ENCODE measurements around the gene RTL1. TPM values are rescaled to one million over a fixed set of nuclear protein-coding genes. Genes with fewer than 3 reads are reported as not detected.

The RTL1 gene
- total and polyA plus RNA-seq, 2 donors (not counting 3 experiments of a cell fraction or from before 2014, with no cell fraction given): not detected

- Histone ChIP-seq H2AFZ (ENCODE audit: low read depth, low read length) (no peak overlapping the region), H3K9me1 (replicated peaks; ENCODE audit: control insufficient read depth, extremely low read depth, insufficient read depth, low read length) (no peaks in the 10 kb centered on the region), H3K27ac (ENCODE audit: insufficient read depth, low read depth, low read length) (no peak overlapping the region), H3K4me1 (ENCODE audit: control insufficient read depth, extremely low read depth, insufficient read depth, low read length) (no peaks in the 10 kb centered on the region), H3K4me2 (ENCODE audit: insufficient read depth, low read length) (no peak overlapping the region), H3K9ac (replicated peaks; ENCODE audit: extremely low read depth, insufficient read depth, low read length) (no peak overlapping the region), H3K9me3 (replicated peaks; ENCODE audit: control insufficient read depth, insufficient read depth, low read length) (no peaks in the 10 kb centered on the region), H3K4me3 (replicated peaks in 1 of 3; ENCODE audit: insufficient read depth in 1 of 3, low read depth in 1 of 3, low read length in 3 of 3) (no peak overlapping the region), H3K27me3 (ENCODE audit: control insufficient read depth in 2 of 2, insufficient read depth in 2 of 2, low read length in 2 of 2) (no peaks in the 10 kb centered on the region), H3K36me3 (ENCODE audit: control insufficient read depth in 2 of 2, extremely low read depth in 1 of 2, insufficient read depth in 2 of 2, low read length in 2 of 2) (peaks cover 3 to 24% of the 10 kb centered on the region in 2 experiments), H4K20me1 (replicated peaks; ENCODE audit: control insufficient read depth, extremely low read depth, insufficient read depth, low read length) (no peaks in the 10 kb centered on the region), H3K79me2 (ENCODE audit: control insufficient read depth, insufficient read depth, low read length) (peaks cover 28% of the 10 kb centered on the region)
- dilution Hi-C loops (cut with MboI; ENCODE audit: extremely low pct_ligation_motif_present, low sequenced_read_pairs): no loop called here
- TF ChIP-seq POLR2AphosphoS5 (IDR thresholded peaks at IDR 0.05; ENCODE audit: insufficient read depth, low read depth, low read length): no peak
- no peak for TF ChIP-seq GATA2 (IDR thresholded peaks at IDR 0.05; ENCODE audit: insufficient read depth, insufficient read length, low read depth, low read length)
- TF ChIP-seq JUN (IDR thresholded peaks at IDR 0.05; ENCODE audit: borderline replicate concordance, insufficient read depth, insufficient read length, low read depth): no peak
- TF ChIP-seq POLR2A (IDR thresholded peaks at IDR 0.05; ENCODE audit: low read depth, low read length): no peak
- no peak for TF ChIP-seq MYC (IDR thresholded peaks at IDR 0.05; ENCODE audit: low read depth, low read length)
- no peak for TF ChIP-seq FOS (IDR thresholded peaks at IDR 0.05; ENCODE audit: borderline replicate concordance, insufficient read depth, low read length)
- no peak for TF ChIP-seq MAX (IDR thresholded peaks at IDR 0.05; ENCODE audit: insufficient read depth, insufficient read length)
- TF ChIP-seq CTCF (IDR thresholded peaks at IDR 0.05; ENCODE audit: extremely low read depth in 1 of 2, insufficient read depth in 1 of 2, low read depth in 1 of 2, low read length in 2 of 2): no peak
- no peak for TF ChIP-seq EZH2 (IDR thresholded peaks at IDR 0.05; ENCODE audit: borderline replicate concordance, low read depth, low read length, severe bottlenecking)
- DNase-seq (ENCODE audit: low read depth, low spot score) (no peak), FAIRE-seq (no peak)
- no TSS peak for BruUV-seq (replicated peaks)
- intact Hi-C loops (cut with micrococcal nuclease): no loop called here
- CTCF ChIA-PET: interaction anchor here (1.1 kb wide), 1 partner anchor 121 kb away, joined by 4 read pairs; no protein-coding TSS in a partner anchor
- POLR2A ChIA-PET: no interaction called here
Measured at GRCh38 chr14:100830681-100831080, 72.8 kb downstream of the RTL1 start.

MicroRNAs within 50 kb of the gene (microRNA counts, 767-probe panel; counts per million panel counts)
- microRNA hsa-miR-127-3p (7,391 counts per million, percentile 97 among the panel's probes with 10 or more counts), microRNA hsa-miR-127-5p (723 counts per million, percentile 96 among the panel's probes with 10 or more counts), microRNA hsa-miR-136-5p (723 counts per million, percentile 96 among the panel's probes with 10 or more counts), microRNA hsa-miR-337-3p (723 counts per million, percentile 96 among the panel's probes with 10 or more counts), microRNA hsa-miR-337-5p (723 counts per million, percentile 96 among the panel's probes with 10 or more counts), microRNA hsa-miR-370 (723 counts per million, percentile 96 among the panel's probes with 10 or more counts), microRNA hsa-miR-431-5p (723 counts per million, percentile 96 among the panel's probes with 10 or more counts), microRNA hsa-miR-432-5p (723 counts per million, percentile 96 among the panel's probes with 10 or more counts), microRNA hsa-miR-433 (723 counts per million, percentile 96 among the panel's probes with 10 or more counts), microRNA hsa-miR-493-3p (723 counts per million, percentile 96 among the panel's probes with 10 or more counts), microRNA hsa-miR-665 (723 counts per million, percentile 96 among the panel's probes with 10 or more counts), microRNA hsa-miR-770-5p (723 counts per million, percentile 96 among the panel's probes with 10 or more counts)

Small RNAs within 50 kb of the gene (microRNA-seq; reads per million reads assigned to microRNA genes)
- gene MIR127 (ENCODE audit: borderline number of aligned reads, borderline replicate concordance) (775 reads per million, percentile 79 among the genes with 10 or more reads in this experiment), gene MIR136 (ENCODE audit: borderline number of aligned reads, borderline replicate concordance) (31.9 reads per million, percentile 40 among the genes with 10 or more reads in this experiment), gene MIR337 (ENCODE audit: borderline number of aligned reads, borderline replicate concordance) (538 reads per million, percentile 76 among the genes with 10 or more reads in this experiment), gene MIR370 (ENCODE audit: borderline number of aligned reads, borderline replicate concordance) (182 reads per million, percentile 64 among the genes with 10 or more reads in this experiment), gene MIR431 (ENCODE audit: borderline number of aligned reads, borderline replicate concordance) (692 reads per million, percentile 78 among the genes with 10 or more reads in this experiment), gene MIR432 (ENCODE audit: borderline number of aligned reads, borderline replicate concordance) (233 reads per million, percentile 69 among the genes with 10 or more reads in this experiment), gene MIR433 (ENCODE audit: borderline number of aligned reads, borderline replicate concordance) (139 reads per million, percentile 59 among the genes with 10 or more reads in this experiment), gene MIR493 (ENCODE audit: borderline number of aligned reads, borderline replicate concordance) (881 reads per million, percentile 81 among the genes with 10 or more reads in this experiment), gene MIR665 (ENCODE audit: borderline number of aligned reads, borderline replicate concordance) (13.1 reads per million, percentile 30 among the genes with 10 or more reads in this experiment)

Small RNAs within 50 kb of the gene (small RNA-seq; reads per million reads assigned to genes)
- gene MIR127 (ENCODE audit: insufficient read depth, insufficient read length, low read depth, low replicate concordance) (not detected), gene MIR136 (ENCODE audit: insufficient read depth, insufficient read length, low read depth, low replicate concordance) (not detected), gene MIR337 (ENCODE audit: insufficient read depth, insufficient read length, low read depth, low replicate concordance) (2.4 reads per million, percentile 8 among the genes with 10 or more reads in this experiment), gene MIR370 (ENCODE audit: insufficient read depth, insufficient read length, low read depth, low replicate concordance) (5.5 reads per million, percentile 41 among the genes with 10 or more reads in this experiment), gene MIR431 (ENCODE audit: insufficient read depth, insufficient read length, low read depth, low replicate concordance) (not detected), gene MIR432 (ENCODE audit: insufficient read depth, insufficient read length, low read depth, low replicate concordance) (not detected), gene MIR433 (ENCODE audit: insufficient read depth, insufficient read length, low read depth, low replicate concordance) (not detected), gene MIR493 (ENCODE audit: insufficient read depth, insufficient read length, low read depth, low replicate concordance) (87.8 reads per million, percentile 96 among the genes with 10 or more reads in this experiment), gene RF02145 (ENCODE audit: insufficient read depth, insufficient read length, low read depth, low replicate concordance) (not detected), gene SNORD112 (ENCODE audit: insufficient read depth, insufficient read length, low read depth, low replicate concordance) (171 reads per million, percentile 98 among the genes with 10 or more reads in this experiment), gene SNORD113-1 (ENCODE audit: insufficient read depth, insufficient read length, low read depth, low replicate concordance) (not detected), gene SNORD113-2 (ENCODE audit: insufficient read depth, insufficient read length, low read depth, low replicate concordance) (not detected), gene SNORD113-3 (ENCODE audit: insufficient read depth, insufficient read length, low read depth, low replicate concordance) (6.3 reads per million, percentile 46 among the genes with 10 or more reads in this experiment), gene SNORD113-4 (ENCODE audit: insufficient read depth, insufficient read length, low read depth, low replicate concordance) (118 reads per million, percentile 98 among the genes with 10 or more reads in this experiment), gene SNORD113-5 (ENCODE audit: insufficient read depth, insufficient read length, low read depth, low replicate concordance) (13.4 reads per million, percentile 69 among the genes with 10 or more reads in this experiment), gene SNORD113-6 (ENCODE audit: insufficient read depth, insufficient read length, low read depth, low replicate concordance) (30.4 reads per million, percentile 86 among the genes with 10 or more reads in this experiment), gene SNORD113-7 (ENCODE audit: insufficient read depth, insufficient read length, low read depth, low replicate concordance) (35.0 reads per million, percentile 88 among the genes with 10 or more reads in this experiment), gene SNORD113-8 (ENCODE audit: insufficient read depth, insufficient read length, low read depth, low replicate concordance) (1,391 reads per million, percentile 100 among the genes with 10 or more reads in this experiment), gene SNORD113-9 (ENCODE audit: insufficient read depth, insufficient read length, low read depth, low replicate concordance) (3.1 reads per million, percentile 18 among the genes with 10 or more reads in this experiment), gene SNORD114-1 (ENCODE audit: insufficient read depth, insufficient read length, low read depth, low replicate concordance) (117 reads per million, percentile 98 among the genes with 10 or more reads in this experiment), gene SNORD114-2 (ENCODE audit: insufficient read depth, insufficient read length, low read depth, low replicate concordance) (0.88 reads per million), gene SNORD114-3 (ENCODE audit: insufficient read depth, insufficient read length, low read depth, low replicate concordance) (3.9 reads per million, percentile 28 among the genes with 10 or more reads in this experiment)

Other genes starting within 250 kb of the RTL1 start
- gene DLK1, start 176.8 kb downstream of the RTL1 start, total RNA-seq: not detected in 2 replicates
- gene DLK1, start 176.8 kb downstream of the RTL1 start, polyA plus RNA-seq: not detected in 2 replicates
- gene MEG3, start 77.6 kb downstream of the RTL1 start, total RNA-seq: 227 and 508 TPM in 2 replicates
- 378 and 436 TPM in 2 replicates for gene MEG3, start 77.6 kb downstream of the RTL1 start, polyA plus RNA-seq

All from endothelial cell of umbilical vein (primary cell).